Left colon (tissue), 2 donors: Measurements from ENCODE around the gene GAGE10. TPM values are rescaled to one million over a fixed set of nuclear protein-coding genes. Genes with fewer than 3 reads are reported as not detected.

Experiments used
- ATAC-seq: fragments of 200-7000 bp; cut with Tn5 transposase; one replicate; pipeline ENCODE4 v1.9.1; 2020; ENCODE audit warnings: mild to moderate bottlenecking, moderate library complexity
- DNase-seq, 2 donors: peaks; one replicate each; pipeline ENCODE4 v3.0.0-alpha.2; 2020
- intact Hi-C, 2 donors: fragments of 100-400 bp; cut with DNase I in 1 of 2; cut with micrococcal nuclease in 1 of 2; formaldehyde crosslinking; loops; one replicate each; pipeline versions ENCODE4 v1.11.2 to v1.14.0; 2022; cut with DNase I, micrococcal nuclease
- long read RNA-seq: library from polyadenylated mRNA; unstranded; transcript quantifications from one replicate; pipeline ENCODE4 v2.0.0, GENCODE V29; 2021
- total RNA-seq, 2 donors: library from RNA; stranded (reverse); fragmentation: NEBNext Ultra II Directional; extraction: Animal tissue kit (Norgen Biotek cat#: 25700); gene quantifications; one replicate each; pipeline ENCODE4 v1.2.1, GENCODE V29; 2021
- donor health status: DM: no; HTN: no; CAD: no.
- donor health status: DM: yes; HTN: yes; CAD: no.

The GAGE10 gene, protein sequence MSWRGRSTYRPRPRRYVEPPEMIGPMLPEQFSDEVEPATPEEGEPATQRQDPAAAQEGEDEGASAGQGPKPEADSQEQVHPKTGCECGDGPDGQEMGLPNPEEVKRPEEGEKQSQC
- total RNA-seq, result not detected
- long read RNA-seq, result 0 reads

GRCh38 chrX:49303346-49303745, at the start of gene GAGE10:
Gene GAGE10 (plus strand): TSS chrX:49303646. CDS start chrX:49304860, 1,214 bp downstream.
- intact Hi-C loops, result no loop called here
- DNase-seq, result no peak
- no peak for ATAC-seq

- no peak for DNase-seq
- no peak for ATAC-seq
- intact Hi-C loops, result no loop called here
Observed at GRCh38 chrX:49254639-49255038, 48.8 kb upstream of the GAGE10 start.

DNA sequence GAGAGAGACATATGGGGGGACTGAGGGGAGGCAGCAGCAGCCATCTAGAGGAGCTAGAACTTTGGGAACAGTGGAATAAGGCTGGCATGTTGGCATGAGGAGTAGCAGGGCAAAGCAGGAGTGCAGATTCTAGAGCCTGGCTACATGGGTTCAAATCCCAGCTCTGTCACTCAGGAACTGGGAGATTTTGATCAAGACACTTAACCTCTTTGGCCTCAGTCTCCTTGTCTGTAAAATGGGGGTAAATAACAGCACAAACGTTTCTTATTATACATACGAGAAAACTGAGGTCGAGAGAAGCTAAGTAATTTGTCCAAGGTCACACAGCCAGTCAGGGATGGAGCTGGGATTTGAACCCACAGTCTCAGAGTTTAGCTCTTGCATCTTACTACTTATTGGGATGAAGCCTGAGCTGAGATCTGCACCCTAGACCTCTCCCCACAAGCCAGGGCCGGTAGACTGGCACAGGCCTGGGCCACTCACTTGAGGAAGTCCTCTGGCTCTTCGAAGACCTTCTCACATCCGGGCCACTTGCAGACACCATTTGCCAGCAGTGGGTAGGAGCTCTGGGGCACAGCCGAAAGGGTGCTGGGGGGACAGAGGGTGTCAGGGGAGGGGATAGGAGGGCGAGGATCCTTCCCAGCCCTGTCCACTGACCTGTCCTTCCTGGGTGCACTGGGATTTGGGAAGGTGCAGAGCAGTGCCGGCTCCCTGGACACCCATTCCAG, 47.0 kb upstream of the GAGE10 start:
- intact Hi-C loops, result no loop called here
- no peak for ATAC-seq
- DNase-seq, result no peak

GRCh38 chrX:49257074-49257790, 46.2 kb upstream of the GAGE10 start:
- no peak for DNase-seq
- intact Hi-C loops, result no loop called here

GRCh38 chrX:49257846-49258748, 45.3 kb upstream of the GAGE10 start:
- DNase-seq (no peak), ATAC-seq (no peak)
- intact Hi-C loops, result no loop called here

More at GRCh38 chrX:49257074-49257790, 46.2 kb upstream of the GAGE10 start:
- ATAC-seq, result no peak

DNA sequence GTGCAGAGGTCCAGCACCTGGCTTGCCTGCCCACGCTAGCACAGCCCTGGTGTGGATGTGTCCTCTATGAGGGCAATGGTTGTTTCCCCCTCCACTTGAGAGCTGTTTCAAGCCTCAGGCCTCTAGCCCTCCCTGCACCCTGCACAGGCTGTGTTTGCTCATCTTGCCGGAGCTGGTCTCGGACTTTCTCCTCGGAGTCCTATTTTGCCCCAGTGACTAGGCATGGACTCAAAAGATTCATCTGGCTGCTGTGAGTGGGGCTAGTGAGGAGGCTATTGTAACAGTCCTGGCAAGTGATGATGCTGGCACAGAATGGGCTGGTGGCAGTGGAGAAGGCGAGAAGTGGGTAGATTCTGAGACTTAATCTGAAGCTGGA, 44.7 kb upstream of the GAGE10 start:
- DNase-seq, result no peak
- ATAC-seq, result no peak
- intact Hi-C loops, result no loop called here

- ATAC-seq (no peak), DNase-seq (no peak)
- intact Hi-C loops, result no loop called here
Observed at GRCh38 chrX:49260221-49260985, 43.0 kb upstream of the GAGE10 start.

GRCh38 chrX:49262603-49263002, 40.8 kb upstream of the GAGE10 start:
- DNase-seq, result no peak
- no peak for ATAC-seq
- intact Hi-C loops, result no loop called here

GRCh38 chrX:49263631-49264030, 39.8 kb upstream of the GAGE10 start:
- ATAC-seq (no peak), DNase-seq (no peak)
- intact Hi-C loops, result no loop called here

GRCh38 chrX:49264460-49264859, 39.0 kb upstream of the GAGE10 start, which contains the start of gene FOXP3:
Gene FOXP3 (minus strand): TSS chrX:49264710. CDS start chrX:49258505, 6,205 bp downstream.
- intact Hi-C loops, result no loop called here
- DNase-seq, result no peak
- ATAC-seq, result no peak

DNA sequence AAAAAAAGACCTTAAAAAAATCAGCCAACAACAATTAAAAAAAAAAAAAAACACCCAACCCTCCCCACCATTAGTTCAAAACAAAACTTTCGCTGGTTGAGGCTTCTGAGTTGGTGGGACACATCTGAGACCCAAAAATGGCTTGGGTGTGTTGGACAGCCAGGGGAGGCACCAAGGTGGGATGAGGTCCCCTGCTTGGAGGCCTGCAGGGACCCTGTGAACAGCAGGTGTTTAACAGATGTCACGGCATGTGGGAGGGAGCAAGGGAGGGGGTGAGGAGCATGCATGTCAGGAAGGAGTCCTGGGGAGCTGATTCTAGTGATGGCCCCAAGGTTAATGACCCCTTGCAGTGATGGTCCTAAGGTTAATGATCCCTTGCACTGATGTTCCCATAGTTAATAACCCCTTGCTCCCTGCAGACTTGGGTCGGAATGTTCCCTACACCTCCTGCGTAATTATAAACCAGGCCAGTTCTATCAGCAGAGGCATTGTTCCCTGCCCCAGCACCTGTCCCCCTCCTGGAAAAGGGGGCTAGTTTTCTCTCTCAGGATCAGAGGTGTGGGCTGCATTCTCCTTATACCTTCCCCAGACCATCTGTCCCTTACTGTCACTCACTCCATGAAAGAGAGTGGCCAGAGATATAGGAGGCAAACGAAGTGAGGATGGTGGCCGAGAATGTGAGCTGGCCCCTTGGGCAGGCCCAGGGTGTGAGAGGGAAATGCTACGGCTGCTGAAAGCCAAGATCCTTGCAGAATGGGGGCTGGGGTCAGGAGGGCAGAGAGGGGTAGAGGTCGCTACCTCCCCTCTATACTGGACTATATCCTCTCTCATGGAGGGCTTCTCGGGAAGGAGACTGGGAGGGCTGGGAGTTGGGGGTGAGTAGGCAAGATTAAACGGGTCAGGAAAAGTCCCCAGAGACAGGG, 36.7 kb upstream of the GAGE10 start:
- ATAC-seq, result no peak
- intact Hi-C loops, result no loop called here
- DNase-seq, result no peak

- no peak for ATAC-seq
- DNase-seq, result no peak
- intact Hi-C loops, result no loop called here
Observed at GRCh38 chrX:49268702-49269009, 34.8 kb upstream of the GAGE10 start.

DNA sequence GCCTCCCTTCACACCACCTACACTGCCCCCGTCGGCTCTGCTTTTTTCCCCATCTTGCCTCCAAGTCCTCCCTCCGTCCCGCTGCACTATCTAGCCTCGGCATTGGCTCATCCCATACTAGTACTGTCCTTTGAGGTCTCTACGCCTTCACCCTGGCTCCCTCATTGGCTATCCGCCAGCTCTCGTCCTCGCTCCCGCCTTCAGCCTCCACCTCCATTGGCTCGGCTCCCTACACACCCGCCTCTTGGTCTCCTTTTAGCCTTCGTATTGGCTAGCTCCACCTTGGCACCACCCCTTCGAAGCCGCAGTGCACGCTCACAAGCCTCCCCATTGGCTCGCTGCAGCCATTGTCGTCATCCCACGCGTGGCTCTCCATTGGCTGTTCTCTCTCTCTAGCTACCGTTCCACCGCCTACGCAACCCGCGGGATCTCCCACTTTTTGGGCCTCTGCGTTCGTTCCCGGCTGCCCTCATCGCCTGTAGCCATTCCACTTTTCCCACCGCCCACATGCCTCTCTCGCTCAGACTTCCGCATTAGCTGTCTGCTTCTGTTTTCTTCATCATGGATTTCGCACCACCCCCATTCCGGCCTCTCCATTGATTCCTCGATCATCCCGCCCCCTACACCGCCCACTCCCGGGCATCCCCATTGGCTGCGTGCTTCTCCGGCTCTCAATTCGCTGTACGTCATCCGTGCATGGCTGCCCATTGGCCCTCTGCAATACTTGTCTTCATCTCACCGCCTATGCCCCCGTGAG, 34.3 kb upstream of the GAGE10 start:
- ATAC-seq (peak; percentile 91), DNase-seq (peak; percentile 94 to 98)
- intact Hi-C loops, result no loop called here

DNA sequence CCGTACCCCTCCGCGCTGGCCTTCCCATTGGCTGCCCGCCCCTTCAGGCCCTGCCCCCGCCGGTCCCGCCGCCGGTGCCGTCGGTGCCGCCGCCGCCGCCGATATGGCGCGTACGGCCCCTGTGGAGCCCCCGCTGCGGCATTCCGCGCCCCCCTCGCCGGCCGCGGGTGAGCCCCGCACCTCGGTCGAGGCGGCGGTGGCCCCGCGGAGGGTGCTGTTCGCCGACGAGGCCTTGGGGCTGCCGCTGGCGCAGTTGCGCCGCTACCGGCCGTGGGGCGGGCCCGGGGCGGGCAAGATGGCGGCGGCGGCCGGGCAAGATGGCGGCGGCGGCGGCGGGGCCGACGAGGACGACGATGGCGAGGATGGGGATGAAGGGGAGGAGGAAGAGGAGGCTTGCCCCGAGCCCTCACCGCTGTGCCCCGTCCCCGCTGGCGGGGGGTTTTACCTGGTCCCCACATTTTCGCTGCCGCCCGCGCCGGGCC, 33.6 kb upstream of the GAGE10 start, which contains the start of gene PPP1R3F:
Gene PPP1R3F (plus strand): TSS at position 27 of the 482 bp plus-strand sequence. CDS start 77 bp downstream, at position 104.
- peak; percentile 12 for ATAC-seq
- DNase-seq, result no peak
- intact Hi-C loops, result no loop called here

GRCh38 chrX:49270249-49270921, 33.1 kb upstream of the GAGE10 start:
- intact Hi-C loops, result no loop called here
- ATAC-seq, result no peak
- DNase-seq, result peak in 1 of 2 donors; percentile 31

GRCh38 chrX:49271341-49271740, 32.1 kb upstream of the GAGE10 start:
- no peak for DNase-seq
- ATAC-seq, result no peak
- intact Hi-C loops, result no loop called here
